WTC11 (cell line): ENCODE data around the gene MFSD11.
"Not testable (repeated sequence)": the region's sequence is repeated elsewhere in the genome, so short reads cannot be mapped to it uniquely, and the experiment has no call there.

Source experiments
- CTCF ChIP-seq: fragments of 200-600 bp; IDR thresholded peaks from 2 replicates; pipeline ENCODE4 v1.8.0; 2022; ENCODE audit warnings: antibody characterized with exemption
- PREB ChIP-seq: sonication (generic); formaldehyde crosslinking; IDR thresholded peaks from 2 replicates; pipeline ENCODE4 v1.8.1; 2022; ENCODE audit warnings: mild to moderate bottlenecking, missing genetic modification reagents, moderate library complexity, borderline replicate concordance

- TF ChIP-seq CTCF, PREB: not testable (repeated sequence)
Observed at GRCh38 chr17:76712321-76712720, 25.6 kb upstream of the MFSD11 start.
